Activated CD8-positive, alpha-beta memory T cell treated with anti-CD3 and anti-CD28 coated beads, Interleukin-2, amount 10 ng/mL, durations not matched to agents 7 days and 5 days (primary cell): ENCODE measurements around the gene RDH11. TPM values are rescaled to one million over a fixed set of nuclear protein-coding genes. Genes with fewer than 3 reads are reported as not detected.

ENCODE experiments used
- ATAC-seq: fragments of 150-1000 bp; cut with Tn5 transposase; one replicate; pipeline ENCODE4 v1.10.0; 2021; ENCODE audit warnings: moderate library complexity
- CTCF ChIA-PET: fragments of 350-600 bp; sonication (Branson Sonifier 250); formaldehyde crosslinking; loops from one replicate; lab custom pipeline; 2021; ENCODE audit warnings: antibody characterized with exemption; lab: Charles Lee
- DNase-seq: peaks from one replicate; pipeline ENCODE4 v3.0.0-alpha.2; 2020
- H3K27ac Mint-ChIP-seq: one replicate; pipeline ENCODE4 v1.8.0; 2021; ENCODE audit warnings: mild to moderate bottlenecking, mixed read lengths
- H3K27me3 Mint-ChIP-seq: one replicate; pipeline ENCODE4 v1.8.0; 2021; ENCODE audit warnings: mixed read lengths
- H3K36me3 Mint-ChIP-seq: one replicate; pipeline ENCODE4 v1.8.0; 2021; ENCODE audit warnings: mild to moderate bottlenecking, mixed read lengths
- H3K4me1 Mint-ChIP-seq: one replicate; pipeline ENCODE4 v1.8.0; 2021; ENCODE audit warnings: mixed read lengths
- H3K4me3 Mint-ChIP-seq: one replicate; pipeline ENCODE4 v1.8.0; 2021; ENCODE audit warnings: mild to moderate bottlenecking, moderate library complexity, mixed read lengths
- H3K9me3 Mint-ChIP-seq: one replicate; pipeline ENCODE4 v1.8.0; 2022; ENCODE audit warnings: low read depth, mixed read lengths
- total RNA-seq, 2 experiments: library from RNA; stranded (reverse); gene quantifications; one replicate each; pipeline ENCODE4 v1.2.3, GENCODE V29; 2021

Gene RDH11, protein sequence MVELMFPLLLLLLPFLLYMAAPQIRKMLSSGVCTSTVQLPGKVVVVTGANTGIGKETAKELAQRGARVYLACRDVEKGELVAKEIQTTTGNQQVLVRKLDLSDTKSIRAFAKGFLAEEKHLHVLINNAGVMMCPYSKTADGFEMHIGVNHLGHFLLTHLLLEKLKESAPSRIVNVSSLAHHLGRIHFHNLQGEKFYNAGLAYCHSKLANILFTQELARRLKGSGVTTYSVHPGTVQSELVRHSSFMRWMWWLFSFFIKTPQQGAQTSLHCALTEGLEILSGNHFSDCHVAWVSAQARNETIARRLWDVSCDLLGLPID
- total RNA-seq = 10 to 100 TPM; 49.6 to 59.8 TPM

DNA sequence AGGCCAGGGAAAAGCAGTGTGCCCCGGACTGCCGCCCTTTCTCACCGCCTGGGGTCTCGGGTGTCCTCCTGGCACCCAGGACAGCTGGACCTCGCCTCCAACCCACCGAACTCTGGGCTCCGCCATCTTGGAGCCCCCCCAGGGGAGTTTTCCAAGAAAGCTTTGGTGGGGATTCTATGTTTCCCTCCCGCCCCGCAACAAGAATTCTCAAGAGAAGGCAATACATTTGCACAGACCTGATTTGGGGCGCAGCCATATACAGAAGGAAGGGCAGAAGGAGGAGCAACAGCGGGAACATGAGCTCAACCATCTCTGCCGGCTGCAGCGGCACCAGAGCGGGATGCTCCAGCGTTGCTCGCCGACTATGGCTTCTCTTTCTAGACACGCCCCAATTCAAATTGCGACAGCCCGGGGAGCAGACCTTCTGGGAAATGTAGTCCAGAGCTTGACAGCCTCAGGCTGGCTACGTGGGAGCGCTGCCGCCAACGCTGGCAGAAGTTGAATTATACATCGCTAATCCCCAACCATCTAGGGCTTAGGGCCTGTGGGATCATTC is at the start of gene RDH11:
Gene RDH11, minus strand, starts transcription at position 371 of the 556 bp plus-strand sequence. Its CDS starts 61 bp downstream, at position 310.
- peak; percentile 89 for ATAC-seq
- peak; percentile 92 for DNase-seq
- CTCF ChIA-PET = interaction anchor here (0.7 to 2.9 kb wide), 11 partner anchors 9 to 269 kb away, joined by 3 to 22 read pairs (median 3); partner anchors contain the start of gene PIGH
- Mint-ChIP-seq H3K27me3 (no peaks in the 10 kb centered on the region), H3K36me3 (peaks cover 18% of the 10 kb centered on the region), H3K4me3 (peak within 1 kb of the TSS; percentile 85), H3K4me1 (peaks cover 33% of the 10 kb centered on the region), H3K9me3 (no peaks in the 10 kb centered on the region), H3K27ac (peak within 1 kb of the TSS; percentile 91)

GRCh38 chr14:67744046-67744445 is 48.5 kb upstream of the RDH11 start:
- CTCF ChIA-PET = no interaction called here
- H3K27ac Mint-ChIP-seq = no peak overlapping the region
- H3K36me3 Mint-ChIP-seq = peaks cover 12% of the 10 kb centered on the region
- peaks cover 10% of the 10 kb centered on the region for H3K4me1 Mint-ChIP-seq
- DNase-seq (no peak), ATAC-seq (no peak)
- no peaks in the 10 kb centered on the region for H3K27me3 Mint-ChIP-seq
- no peak overlapping the region for H3K4me3 Mint-ChIP-seq
- H3K9me3 Mint-ChIP-seq = no peaks in the 10 kb centered on the region

- CTCF ChIA-PET = no interaction called here
- no peaks in the 10 kb centered on the region for H3K9me3 Mint-ChIP-seq
- H3K27me3 Mint-ChIP-seq = peaks cover 4% of the 10 kb centered on the region
- ATAC-seq (no peak), DNase-seq (no peak)
- no peak overlapping the region for H3K4me3 Mint-ChIP-seq
- no peaks in the 10 kb centered on the region for H3K4me1 Mint-ChIP-seq
- no peaks in the 10 kb centered on the region for H3K36me3 Mint-ChIP-seq
- H3K27ac Mint-ChIP-seq = no peak overlapping the region
Measured at GRCh38 chr14:67738740-67739504, 43.4 kb upstream of the RDH11 start.

- Mint-ChIP-seq H3K27me3 (peaks cover 4% of the 10 kb centered on the region), H3K9me3 (no peaks in the 10 kb centered on the region), H3K4me3 (no peak overlapping the region), H3K36me3 (no peaks in the 10 kb centered on the region), H3K4me1 (no peaks in the 10 kb centered on the region), H3K27ac (no peak overlapping the region)
- DNase-seq (no peak), ATAC-seq (no peak)
- CTCF ChIA-PET = no interaction called here
Measured at GRCh38 chr14:67736771-67737170, 41.2 kb upstream of the RDH11 start.

DNA sequence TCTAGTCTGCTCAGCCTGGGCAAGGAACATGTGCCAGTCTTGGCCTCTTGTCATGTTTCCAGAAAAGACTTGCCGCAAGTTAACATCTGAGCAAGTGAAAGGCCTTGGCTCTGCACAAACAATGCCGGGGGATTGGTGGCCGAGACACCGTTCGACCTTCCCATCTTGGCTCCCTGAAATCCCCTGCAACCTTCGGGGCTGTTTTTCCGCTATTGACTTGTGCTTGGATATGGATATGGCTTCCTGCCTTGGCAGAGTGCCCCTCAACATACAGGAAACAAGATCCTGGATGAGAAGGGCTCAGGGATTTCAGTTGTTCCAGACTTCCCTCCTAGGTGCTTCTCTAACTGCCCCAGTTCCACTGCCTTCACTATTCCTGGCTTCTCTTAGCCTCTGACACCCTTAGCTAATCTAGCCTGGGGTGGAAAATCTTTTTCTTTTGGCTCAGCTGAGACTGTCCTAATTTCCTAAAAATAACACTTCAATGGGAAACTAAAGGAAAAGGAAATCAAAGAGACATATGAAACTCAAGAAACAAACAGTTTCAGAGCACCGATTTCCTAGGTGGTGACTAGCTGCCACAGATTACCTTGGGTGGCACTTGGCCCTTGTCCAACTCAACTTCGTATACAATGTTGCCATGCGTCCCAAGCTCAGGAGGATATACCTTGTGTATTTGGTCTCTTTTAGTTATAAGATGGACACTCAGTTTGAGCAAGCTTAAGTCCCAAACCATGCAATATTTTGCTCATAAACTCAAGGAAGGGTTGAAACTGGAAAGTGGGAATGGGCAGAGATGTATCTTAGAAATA is 40.0 kb upstream of the RDH11 start:
- CTCF ChIA-PET = no interaction called here
- DNase-seq (no peak), ATAC-seq (no peak)
- Mint-ChIP-seq H3K4me1 (no peaks in the 10 kb centered on the region), H3K4me3 (no peak overlapping the region), H3K9me3 (no peaks in the 10 kb centered on the region), H3K36me3 (no peaks in the 10 kb centered on the region), H3K27me3 (peaks cover 4% of the 10 kb centered on the region), H3K27ac (no peak overlapping the region)

GRCh38 chr14:67734675-67735074 is 39.1 kb upstream of the RDH11 start:
- Mint-ChIP-seq H3K36me3 (no peaks in the 10 kb centered on the region), H3K9me3 (no peaks in the 10 kb centered on the region), H3K4me1 (no peaks in the 10 kb centered on the region), H3K27ac (no peak overlapping the region), H3K27me3 (peaks cover 4% of the 10 kb centered on the region), H3K4me3 (no peak overlapping the region)
- CTCF ChIA-PET = no interaction called here
- ATAC-seq = no peak
- DNase-seq = no peak

- H3K27me3 Mint-ChIP-seq = peaks cover 4% of the 10 kb centered on the region
- CTCF ChIA-PET = no interaction called here
- H3K27ac Mint-ChIP-seq = no peak overlapping the region
- DNase-seq (no peak), ATAC-seq (no peak)
- no peaks in the 10 kb centered on the region for H3K4me1 Mint-ChIP-seq
- H3K4me3 Mint-ChIP-seq = no peak overlapping the region
- no peaks in the 10 kb centered on the region for H3K36me3 Mint-ChIP-seq
- H3K9me3 Mint-ChIP-seq = no peaks in the 10 kb centered on the region
Measured at GRCh38 chr14:67733616-67734015, 38.1 kb upstream of the RDH11 start.

DNA sequence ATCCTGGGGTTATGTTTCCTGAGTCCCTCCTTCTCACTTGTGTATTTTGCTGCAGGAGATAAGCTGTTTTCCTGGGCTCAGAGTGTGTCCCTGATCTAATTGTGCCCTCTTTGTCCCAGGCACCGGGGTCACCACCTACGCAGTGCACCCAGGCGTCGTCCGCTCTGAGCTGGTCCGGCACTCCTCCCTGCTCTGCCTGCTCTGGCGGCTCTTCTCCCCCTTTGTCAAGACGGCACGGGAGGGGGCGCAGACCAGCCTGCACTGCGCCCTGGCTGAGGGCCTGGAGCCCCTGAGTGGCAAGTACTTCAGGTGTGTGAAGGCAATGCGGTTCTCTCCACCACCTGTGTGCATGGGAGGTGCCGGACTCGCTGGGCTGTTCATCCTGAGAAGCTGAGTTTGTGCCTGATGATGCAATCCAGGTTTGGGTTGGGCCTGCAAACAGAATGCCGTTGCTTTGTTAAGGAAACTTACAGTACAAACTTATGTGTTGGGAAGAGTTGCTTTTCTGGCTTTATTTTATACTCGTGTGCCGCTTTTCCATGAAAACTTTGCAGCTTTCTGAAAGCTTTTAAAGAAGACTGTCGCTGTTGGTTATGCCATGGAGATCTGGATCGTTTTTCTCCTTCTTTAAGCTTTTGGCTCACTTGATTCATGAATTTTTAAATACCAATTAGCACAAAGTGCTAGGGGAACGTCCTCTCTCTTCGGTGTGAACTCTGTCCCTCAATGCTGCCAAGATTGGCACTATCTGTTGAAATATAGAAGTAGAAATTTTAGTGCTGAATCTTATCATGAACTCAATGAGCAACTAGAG is 33.7 kb upstream of the RDH11 start:
- no peaks in the 10 kb centered on the region for H3K4me1 Mint-ChIP-seq
- no peak for ATAC-seq
- no peaks in the 10 kb centered on the region for H3K9me3 Mint-ChIP-seq
- H3K27me3 Mint-ChIP-seq = peaks cover 8% of the 10 kb centered on the region
- CTCF ChIA-PET = no interaction called here
- no peak overlapping the region for H3K4me3 Mint-ChIP-seq
- DNase-seq = no peak
- no peaks in the 10 kb centered on the region for H3K36me3 Mint-ChIP-seq
- no peak overlapping the region for H3K27ac Mint-ChIP-seq

GRCh38 chr14:67728258-67728657 is 32.7 kb upstream of the RDH11 start:
- CTCF ChIA-PET = no interaction called here
- Mint-ChIP-seq H3K36me3 (no peaks in the 10 kb centered on the region), H3K9me3 (no peaks in the 10 kb centered on the region), H3K4me1 (no peaks in the 10 kb centered on the region), H3K4me3 (no peak overlapping the region), H3K27me3 (peaks cover 18% of the 10 kb centered on the region), H3K27ac (no peak overlapping the region)
- DNase-seq (no peak), ATAC-seq (no peak)

GRCh38 chr14:67727361-67727760 is 31.8 kb upstream of the RDH11 start:
- no peak for DNase-seq
- ATAC-seq = no peak
- Mint-ChIP-seq H3K27me3 (peaks cover 25% of the 10 kb centered on the region), H3K4me1 (peaks cover 4% of the 10 kb centered on the region), H3K4me3 (no peak overlapping the region), H3K36me3 (no peaks in the 10 kb centered on the region), H3K9me3 (no peaks in the 10 kb centered on the region), H3K27ac (no peak overlapping the region)
- CTCF ChIA-PET = no interaction called here

DNA sequence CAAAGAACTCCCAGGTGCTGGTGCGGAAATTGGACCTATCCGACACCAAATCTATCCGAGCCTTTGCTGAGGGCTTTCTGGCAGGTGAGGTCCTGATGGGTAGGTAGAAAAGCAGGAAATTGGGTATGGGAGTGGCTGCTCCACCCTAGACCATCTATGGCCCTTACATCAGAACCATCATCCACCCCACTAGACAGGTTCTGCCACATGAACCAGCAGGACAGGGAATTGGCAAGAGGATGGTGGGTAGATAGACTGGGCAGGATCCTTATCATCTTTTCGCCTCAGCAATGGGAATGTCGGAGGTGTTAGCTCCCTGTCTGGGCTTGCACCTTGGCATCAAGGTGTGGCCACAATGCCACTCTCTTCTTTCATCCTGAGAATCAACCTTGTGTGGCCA is 29.6 kb upstream of the RDH11 start:
- no peak for DNase-seq
- CTCF ChIA-PET = no interaction called here
- Mint-ChIP-seq H3K4me1 (peaks cover 11% of the 10 kb centered on the region), H3K36me3 (peaks cover 1% of the 10 kb centered on the region), H3K4me3 (no peak overlapping the region), H3K27me3 (peaks cover 41% of the 10 kb centered on the region), H3K9me3 (no peaks in the 10 kb centered on the region), H3K27ac (no peak overlapping the region)
- no peak for ATAC-seq

GRCh38 chr14:67722293-67722692 is 26.7 kb upstream of the RDH11 start:
- ATAC-seq = no peak
- peaks cover 45% of the 10 kb centered on the region for H3K27me3 Mint-ChIP-seq
- H3K4me1 Mint-ChIP-seq = peaks cover 15% of the 10 kb centered on the region
- no peak overlapping the region for H3K27ac Mint-ChIP-seq
- CTCF ChIA-PET = no interaction called here
- no peak overlapping the region for H3K4me3 Mint-ChIP-seq
- DNase-seq = no peak
- no peaks in the 10 kb centered on the region for H3K9me3 Mint-ChIP-seq
- H3K36me3 Mint-ChIP-seq = peaks cover 1% of the 10 kb centered on the region
